MM.1S (cell line): ENCODE results near the gene SLC39A8.

Experiments
- DNase-seq: peaks from one replicate; pipeline ENCODE4 v3.0.0-alpha.2; 2015
- H2AFZ ChIP-seq: fragments of 300-600 bp; sonication (generic); 2 replicates; pipeline ENCODE4 v1.6.0; 2016; ENCODE audit warnings: antibody characterized with exemption, low read length
- H3F3A ChIP-seq: fragments of 300-600 bp; sonication (generic); 2 replicates; pipeline ENCODE4 v1.6.1; 2016; ENCODE audit warnings: mild to moderate bottlenecking, antibody characterized with exemption, low read length, moderate library complexity, mixed read lengths; ENCODE audit not compliant: insufficient read depth
- H3K27ac ChIP-seq: fragments of 300-600 bp; sonication (generic); 2 replicates; pipeline ENCODE4 v1.5.1; 2016; ENCODE audit warnings: mild to moderate bottlenecking, low read length
- H3K27me3 ChIP-seq: fragments of 300-600 bp; sonication (generic); replicated peaks from 2 replicates; pipeline ENCODE4 v1.6.0; 2016; ENCODE audit warnings: low read length; ENCODE audit not compliant: insufficient read depth
- H3K36me3 ChIP-seq: fragments of 300-600 bp; sonication (generic); replicated peaks from 2 replicates; pipeline ENCODE4 v1.6.1; 2016; ENCODE audit warnings: mild to moderate bottlenecking, low read length, mixed read lengths; ENCODE audit not compliant: insufficient read depth
- H3K4me1 ChIP-seq: fragments of 300-600 bp; sonication (generic); 2 replicates; pipeline ENCODE4 v1.6.1; 2016; ENCODE audit warnings: low read length, mixed read lengths
- H3K4me2 ChIP-seq: fragments of 300-600 bp; sonication (generic); 2 replicates; pipeline ENCODE4 v1.6.0; 2016; ENCODE audit warnings: low read depth, low read length
- H3K4me3 ChIP-seq: fragments of 300-600 bp; sonication (generic); 2 replicates; pipeline ENCODE4 v1.5.1; 2016; ENCODE audit warnings: low read length, mixed read lengths
- H3K79me2 ChIP-seq: fragments of 300-600 bp; sonication (generic); 2 replicates; pipeline ENCODE4 v1.6.1; 2016; ENCODE audit warnings: mixed run types, low read length, mixed read lengths
- H3K9ac ChIP-seq: fragments of 300-600 bp; sonication (generic); 2 replicates; pipeline ENCODE4 v1.6.1; 2016; ENCODE audit warnings: low read length, mixed read lengths
- H3K9me2 ChIP-seq: fragments of 300-600 bp; sonication (generic); replicated peaks from 2 replicates; pipeline ENCODE4 v1.6.1; 2016; ENCODE audit warnings: mild to moderate bottlenecking, low read length, mixed read lengths; ENCODE audit not compliant: insufficient read depth
- H3K9me3 ChIP-seq: fragments of 300-600 bp; sonication (generic); replicated peaks from 2 replicates; pipeline ENCODE4 v1.6.1; 2016; ENCODE audit warnings: mild to moderate bottlenecking, low read length, mixed read lengths; ENCODE audit not compliant: insufficient read depth
- H4K20me1 ChIP-seq: fragments of 300-600 bp; sonication (generic); 2 replicates; pipeline ENCODE4 v1.6.1; 2016; ENCODE audit warnings: mild to moderate bottlenecking, low read length, moderate library complexity, mixed read lengths; ENCODE audit not compliant: insufficient read depth
- CTCF ChIP-seq: fragments of 300-600 bp; sonication (generic); IDR thresholded peaks from 2 replicates; pipeline ENCODE4 v1.5.1; 2016; ENCODE audit warnings: antibody characterized with exemption, low read length, mixed read lengths
- EZH2 ChIP-seq: fragments of 300-600 bp; sonication (generic); optimal IDR thresholded peaks from 2 replicates; pipeline ENCODE3; 2017; ENCODE audit warnings: low read depth, mild to moderate bottlenecking, antibody characterized with exemption, low read length, mixed read lengths
- EZH2phosphoT487 ChIP-seq: fragments of 300-600 bp; sonication (generic); IDR thresholded peaks from 2 replicates; pipeline ENCODE4 v1.6.1; 2018; ENCODE audit warnings: antibody characterized with exemption, low read length

The SLC39A8 gene

GRCh38 chr4:102350634-102351033, 5.4 kb upstream of the SLC39A8 start:
- no peak overlapping the region for H3K27ac ChIP-seq
- H3K27me3 ChIP-seq, result no peaks in the 10 kb centered on the region
- no peak for DNase-seq
- H3K9me3 ChIP-seq, result no peaks in the 10 kb centered on the region
- no peaks in the 10 kb centered on the region for H3K79me2 ChIP-seq
- no peak overlapping the region for H3K9ac ChIP-seq
- H2AFZ ChIP-seq, result no peak overlapping the region
- peaks cover 5% of the 10 kb centered on the region for H3F3A ChIP-seq
- no peaks in the 10 kb centered on the region for H4K20me1 ChIP-seq
- H3K4me2 ChIP-seq, result no peak overlapping the region
- H3K4me1 ChIP-seq, result peaks cover 4% of the 10 kb centered on the region; the same call in 1 of the 2 replicates
- H3K9me2 ChIP-seq, result no peaks in the 10 kb centered on the region
- H3K4me3 ChIP-seq, result no peak overlapping the region
- no peaks in the 10 kb centered on the region for H3K36me3 ChIP-seq
- TF ChIP-seq EZH2 (no peak), EZH2phosphoT487 (no peak), CTCF (no peak)

GRCh38 chr4:102348701-102349100, 3.4 kb upstream of the SLC39A8 start:
- H3K9me2 ChIP-seq, result no peaks in the 10 kb centered on the region
- no peak overlapping the region for H2AFZ ChIP-seq
- H3K4me1 ChIP-seq, result peaks cover 4% of the 10 kb centered on the region; the same call in 1 of the 2 replicates
- no peak overlapping the region for H3K4me3 ChIP-seq
- no peak overlapping the region for H3K9ac ChIP-seq
- no peak overlapping the region for H3K27ac ChIP-seq
- no peak overlapping the region for H3K4me2 ChIP-seq
- H3K36me3 ChIP-seq, result no peaks in the 10 kb centered on the region
- no peaks in the 10 kb centered on the region for H3K9me3 ChIP-seq
- peaks cover 4% of the 10 kb centered on the region for H3K79me2 ChIP-seq
- no peaks in the 10 kb centered on the region for H4K20me1 ChIP-seq
- no peaks in the 10 kb centered on the region for H3K27me3 ChIP-seq
- TF ChIP-seq EZH2, result no peak
- no peak for TF ChIP-seq EZH2phosphoT487
- no peak for TF ChIP-seq CTCF
- no peak for DNase-seq
- peaks cover 24% of the 10 kb centered on the region for H3F3A ChIP-seq

- H2AFZ ChIP-seq, result peak overlapping the region; percentile 83
- no peaks in the 10 kb centered on the region for H3K9me3 ChIP-seq
- peak overlapping the region; percentile 77 for H3K9ac ChIP-seq
- H3K4me1 ChIP-seq, result peaks cover 25% of the 10 kb centered on the region; the same call in 1 of the 2 replicates
- H3F3A ChIP-seq, result peaks cover 25% of the 10 kb centered on the region
- no peak for TF ChIP-seq CTCF
- peak; percentile 47 for DNase-seq
- no peaks in the 10 kb centered on the region for H3K36me3 ChIP-seq
- H3K4me3 ChIP-seq, result peak overlapping the region; percentile 78
- no peaks in the 10 kb centered on the region for H3K9me2 ChIP-seq
- peak overlapping the region; percentile 79 for H3K4me2 ChIP-seq
- H3K79me2 ChIP-seq, result peaks cover 34% of the 10 kb centered on the region
- H3K27me3 ChIP-seq, result no peaks in the 10 kb centered on the region
- H3K27ac ChIP-seq, result peak overlapping the region; percentile 92; the same call in 1 of the 2 replicates
- H4K20me1 ChIP-seq, result no peaks in the 10 kb centered on the region
These were observed 466 bp upstream of the SLC39A8 start for GRCh38 chr4:102345795-102346100.
